PFSK-1 (cell line): Measurements from ENCODE around the gene ACAP2.

Source experiments
- FOXP2 ChIP-seq: optimal IDR thresholded peaks from 2 replicates; pipeline ENCODE3; 2011; ENCODE audit warnings: borderline replicate concordance, control low read depth, inconsistent platforms; ENCODE audit not compliant: insufficient read depth; ENCODE audit errors: extremely low read length, extremely low read depth
- POLR2AphosphoS5 ChIP-seq: IDR thresholded peaks from 2 replicates; pipeline ENCODE4 v1.6.1; 2012; ENCODE audit warnings: low read depth, mild to moderate bottlenecking, control low read depth, low read length, moderate library complexity
- REST ChIP-seq, 2 experiments: IDR thresholded peaks; 2 replicates each; pipeline versions ENCODE4 v1.6.1 to v1.8.0; 2011 to 2012; ENCODE audit warnings: low read depth in 2 of 2, low read length in 2 of 2, control low read depth in 1 of 2, inconsistent platforms in 1 of 2, mild to moderate bottlenecking in 1 of 2, moderate library complexity in 1 of 2; ENCODE audit not compliant: insufficient read depth in 1 of 2
- SIN3A ChIP-seq: IDR thresholded peaks from 2 replicates; pipeline ENCODE4 v1.6.1; 2012; ENCODE audit warnings: mild to moderate bottlenecking, low read length, moderate library complexity, borderline replicate concordance; ENCODE audit not compliant: insufficient read depth
- TAF1 ChIP-seq: IDR thresholded peaks from 2 replicates; pipeline ENCODE4 v1.6.1; 2012; ENCODE audit warnings: low read length, control low read depth, borderline replicate concordance; ENCODE audit not compliant: insufficient read depth

ACAP2 gene

GRCh38 chr3:195259475-195260279 lies 183.1 kb downstream of the ACAP2 start:
- TF ChIP-seq SIN3A (no peak), FOXP2 (no peak), TAF1 (no peak), POLR2AphosphoS5 (no peak), REST (IDR thresholded peaks at IDR 0.05; ENCODE audit: insufficient read depth in 1 of 2, low read depth in 2 of 2, low read length in 2 of 2) (no peak)

- TF ChIP-seq TAF1 = no peak
- no peak for TF ChIP-seq FOXP2
Observed at GRCh38 chr3:195259154-195259474, 183.7 kb downstream of the ACAP2 start.

GRCh38 chr3:195258449-195259153 lies 184.2 kb downstream of the ACAP2 start:
- TF ChIP-seq SIN3A (no peak), TAF1 (no peak), FOXP2 (no peak), POLR2AphosphoS5 (no peak), REST (IDR thresholded peaks at IDR 0.05; ENCODE audit: insufficient read depth in 1 of 2, low read depth in 2 of 2, low read length in 2 of 2) (no peak)

GRCh38 chr3:195257454-195258448 lies 185.1 kb downstream of the ACAP2 start:
- no peak for TF ChIP-seq TAF1
- TF ChIP-seq FOXP2 = no peak
- no peak for TF ChIP-seq POLR2AphosphoS5
- TF ChIP-seq REST (IDR thresholded peaks at IDR 0.05; ENCODE audit: insufficient read depth in 1 of 2, low read depth in 2 of 2, low read length in 2 of 2) = no peak
- no peak for TF ChIP-seq SIN3A
